Stimulated activated CD8-positive, alpha-beta memory T cell treated with anti-CD3 and anti-CD28 coated beads, Interleukin-2, amount 100 ng/mL, for 1 hour (primary cell): ENCODE data around the gene LRRC3C.
A peak's percentile ranks its signal among the peaks of the same experiment; 100 is the strongest.

Source experiments
- DNase-seq, 2 donors: peaks; one replicate each; pipeline ENCODE4 v3.0.0-alpha.2; 2020; ENCODE audit warnings: low read depth in 2 of 2

The LRRC3C gene

GRCh38 chr17:39923836-39924690, 3.5 kb upstream of the LRRC3C start:
- DNase-seq, result no peak

- DNase-seq, result no peak
Observed at GRCh38 chr17:39924691-39925055, 2.9 kb upstream of the LRRC3C start.

GRCh38 chr17:39925282-39926134, 2.0 kb upstream of the LRRC3C start:
- DNase-seq, result no peak

GRCh38 chr17:39926135-39926587, 1.4 kb upstream of the LRRC3C start:
- DNase-seq, result no peak

GRCh38 chr17:39926588-39927100, 888 bp upstream of the LRRC3C start:
- DNase-seq, result peak in 1 of 2 donors; percentile 36

- no peak for DNase-seq
Observed at GRCh38 chr17:39927929-39928857, 661 bp downstream of the LRRC3C start.

GRCh38 chr17:39928858-39929645, 1.5 kb downstream of the LRRC3C start:
- no peak for DNase-seq

GRCh38 chr17:39929646-39930407, 2.3 kb downstream of the LRRC3C start:
- no peak for DNase-seq

GRCh38 chr17:39933912-39934311, 6.4 kb downstream of the LRRC3C start:
- DNase-seq, result no peak

- DNase-seq, result no peak
Observed at GRCh38 chr17:39934324-39934723, 6.8 kb downstream of the LRRC3C start.

- no peak for DNase-seq
Observed at GRCh38 chr17:39935909-39936308, 8.4 kb downstream of the LRRC3C start.

GRCh38 chr17:39937447-39937846, 9.9 kb downstream of the LRRC3C start:
- no peak for DNase-seq

- DNase-seq, result no peak
Observed at GRCh38 chr17:39938140-39938869, 10.8 kb downstream of the LRRC3C start.

GRCh38 chr17:39939106-39939505, 11.6 kb downstream of the LRRC3C start:
- DNase-seq, result no peak

- no peak for DNase-seq
Observed at GRCh38 chr17:39939588-39940419, 12.3 kb downstream of the LRRC3C start.

- no peak for DNase-seq
Observed at GRCh38 chr17:39943702-39944392, 16.3 kb downstream of the LRRC3C start.

GRCh38 chr17:39944393-39944711, 16.8 kb downstream of the LRRC3C start:
- DNase-seq, result no peak
